DOHH2 (cell line): ENCODE data around the gene RCOR1.

Experiments
- EZH2phosphoT487 ChIP-seq: fragments of 200-600 bp; sonication (generic); IDR thresholded peaks from 2 replicates; pipeline ENCODE4 v1.6.1; 2017; ENCODE audit warnings: borderline replicate concordance, mild to moderate bottlenecking, antibody characterized with exemption, low read length, moderate library complexity, mixed read lengths
- TF ChIP-seq, protein P1 (sequence below): fragments of 200-600 bp; sonication (generic); IDR thresholded peaks from one replicate; pipeline ENCODE4 v1.5.1; 2014; ENCODE audit warnings: antibody characterized with exemption, mild to moderate bottlenecking, low read depth, low read length; ENCODE audit not compliant: poor library complexity, severe bottlenecking

DNA sequence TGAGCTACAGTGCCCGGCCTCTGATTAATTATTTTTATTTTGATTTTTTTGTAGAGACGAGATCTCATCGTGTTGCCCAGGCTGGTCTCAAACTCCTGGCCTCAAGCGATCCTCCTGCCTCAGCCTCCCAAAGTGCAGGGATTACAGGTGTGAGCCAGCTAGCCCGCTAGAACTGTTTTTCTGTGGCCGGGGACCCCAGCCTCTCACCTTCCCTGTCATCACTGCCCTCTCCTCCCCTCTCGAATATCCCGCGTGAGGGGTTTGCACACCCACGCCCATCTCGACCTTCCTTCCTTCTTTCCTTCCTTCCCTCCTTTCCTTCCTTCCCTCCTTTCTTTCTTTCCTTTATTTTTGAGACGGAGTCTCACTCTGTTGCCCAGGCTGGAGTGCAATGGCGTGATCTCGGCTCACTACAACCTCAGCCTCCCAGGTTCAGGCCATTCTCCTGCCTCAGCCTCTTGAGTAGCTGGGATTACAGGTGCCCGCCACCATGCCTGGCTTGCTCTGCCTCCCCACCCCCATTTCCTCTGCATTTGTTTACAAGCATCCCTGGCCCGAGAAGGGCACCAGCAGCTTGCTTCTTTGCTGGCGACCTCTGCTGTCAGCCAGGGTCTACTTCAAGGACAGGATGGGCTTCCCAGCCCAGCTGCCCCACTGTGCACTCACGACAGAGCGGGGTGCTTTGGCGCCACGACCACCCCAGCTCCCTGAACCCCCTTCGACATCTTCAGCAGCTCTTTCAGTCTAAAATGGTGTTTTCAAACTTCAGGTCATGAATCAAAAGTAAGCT lies 180.5 kb downstream of the RCOR1 start:
- no peak for TF ChIP-seq EZH2phosphoT487
- TF ChIP-seq, protein P1, sequence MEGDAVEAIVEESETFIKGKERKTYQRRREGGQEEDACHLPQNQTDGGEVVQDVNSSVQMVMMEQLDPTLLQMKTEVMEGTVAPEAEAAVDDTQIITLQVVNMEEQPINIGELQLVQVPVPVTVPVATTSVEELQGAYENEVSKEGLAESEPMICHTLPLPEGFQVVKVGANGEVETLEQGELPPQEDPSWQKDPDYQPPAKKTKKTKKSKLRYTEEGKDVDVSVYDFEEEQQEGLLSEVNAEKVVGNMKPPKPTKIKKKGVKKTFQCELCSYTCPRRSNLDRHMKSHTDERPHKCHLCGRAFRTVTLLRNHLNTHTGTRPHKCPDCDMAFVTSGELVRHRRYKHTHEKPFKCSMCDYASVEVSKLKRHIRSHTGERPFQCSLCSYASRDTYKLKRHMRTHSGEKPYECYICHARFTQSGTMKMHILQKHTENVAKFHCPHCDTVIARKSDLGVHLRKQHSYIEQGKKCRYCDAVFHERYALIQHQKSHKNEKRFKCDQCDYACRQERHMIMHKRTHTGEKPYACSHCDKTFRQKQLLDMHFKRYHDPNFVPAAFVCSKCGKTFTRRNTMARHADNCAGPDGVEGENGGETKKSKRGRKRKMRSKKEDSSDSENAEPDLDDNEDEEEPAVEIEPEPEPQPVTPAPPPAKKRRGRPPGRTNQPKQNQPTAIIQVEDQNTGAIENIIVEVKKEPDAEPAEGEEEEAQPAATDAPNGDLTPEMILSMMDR, result peak; percentile 63
